ENCODE measurements around the gene MMAB. TPM values are rescaled to one million over a fixed set of nuclear protein-coding genes. Genes with fewer than 3 reads are reported as not detected.

The MMAB gene
- total RNA-seq, 4 donors from 2014 or later: 21.2 to 54.3 (median 25.6) TPM

GRCh38 chr12:109608793-109609192 lies 35.5 kb upstream of the MMAB start:
- intact Hi-C loops (cut with DNase I; ENCODE audit: low total_unique reads) (no loop called here), in situ Hi-C loops (cut with MboI; ENCODE audit: low sequenced_read_pairs in 4 of 4) (no loop called here)

GRCh38 chr12:109608270-109608669 lies 35.0 kb upstream of the MMAB start:
- DNase-seq (no peak), ATAC-seq (no peak)
- H3K4me1 ChIP-seq: peaks cover 0 to 10% of the 10 kb centered on the region in 2 donors
- H3K9me3 ChIP-seq: no peaks in the 10 kb centered on the region
- no peak for TF ChIP-seq POLR2A (IDR thresholded peaks at IDR 0.05)
- no peak for TF ChIP-seq CTCF (IDR thresholded peaks at IDR 0.05 in 4 of 5, conservative IDR thresholded peaks at IDR 0.05 in 1 of 5)
- H3K36me3 ChIP-seq: no peaks in the 10 kb centered on the region
- no peak overlapping the region for H3K4me3 ChIP-seq
- intact Hi-C loops (cut with DNase I; ENCODE audit: low total_unique reads) (no loop called here), in situ Hi-C loops (cut with MboI; ENCODE audit: low sequenced_read_pairs in 4 of 4) (no loop called here)
- no peak overlapping the region for H3K27ac ChIP-seq
- peaks cover 0 to 17% (median 4%) of the 10 kb centered on the region in 3 donors for H3K27me3 ChIP-seq

More at GRCh38 chr12:109608793-109609192, 35.5 kb upstream of the MMAB start:
- Histone ChIP-seq H3K4me1 (peaks cover 0 to 10% of the 10 kb centered on the region in 2 donors), H3K36me3 (no peaks in the 10 kb centered on the region), H3K4me3 (no peak overlapping the region), H3K27ac (no peak overlapping the region), H3K27me3 (peaks cover 0 to 19% (median 4%) of the 10 kb centered on the region in 3 donors), H3K9me3 (no peaks in the 10 kb centered on the region)
- ATAC-seq (no peak), DNase-seq (no peak)
- TF ChIP-seq POLR2A (IDR thresholded peaks at IDR 0.05) (no peak), CTCF (IDR thresholded peaks at IDR 0.05 in 4 of 5, conservative IDR thresholded peaks at IDR 0.05 in 1 of 5) (no peak)

- Histone ChIP-seq H3K9me3 (no peaks in the 10 kb centered on the region), H3K36me3 (no peaks in the 10 kb centered on the region), H3K27ac (no peak overlapping the region), H3K4me1 (peaks cover 0 to 10% of the 10 kb centered on the region in 2 donors), H3K27me3 (peaks cover 0 to 12% (median 0%) of the 10 kb centered on the region in 3 donors), H3K4me3 (no peak overlapping the region)
- DNase-seq (no peak), ATAC-seq (no peak)
- intact Hi-C loops (cut with DNase I; ENCODE audit: low total_unique reads): no loop called here
- in situ Hi-C loops (cut with MboI; ENCODE audit: low sequenced_read_pairs in 4 of 4): no loop called here
- no peak for TF ChIP-seq CTCF (IDR thresholded peaks at IDR 0.05 in 4 of 5, conservative IDR thresholded peaks at IDR 0.05 in 1 of 5)
- no peak for TF ChIP-seq POLR2A (IDR thresholded peaks at IDR 0.05)
Observed at GRCh38 chr12:109607618-109608017, 34.3 kb upstream of the MMAB start.

GRCh38 chr12:109606320-109607028 lies 33.2 kb upstream of the MMAB start:
- H3K4me1 ChIP-seq: peaks cover 0 to 10% of the 10 kb centered on the region in 2 donors
- H3K27me3 ChIP-seq: peaks cover 0 to 6% (median 0%) of the 10 kb centered on the region in 3 donors
- no peak for DNase-seq
- peak overlapping the region in 3 of 4 donors; percentile 19 to 25 (median 20) for H3K4me3 ChIP-seq
- H3K9me3 ChIP-seq: no peaks in the 10 kb centered on the region
- intact Hi-C loops (cut with DNase I; ENCODE audit: low total_unique reads): no loop called here
- ATAC-seq: peak; percentile 51 to 53
- H3K36me3 ChIP-seq: no peaks in the 10 kb centered on the region
- TF ChIP-seq POLR2A (IDR thresholded peaks at IDR 0.05): no peak
- in situ Hi-C loops (cut with MboI; ENCODE audit: low sequenced_read_pairs in 4 of 4): no loop called here
- peak overlapping the region in 3 of 4 donors; percentile 29 to 49 (median 34) for H3K27ac ChIP-seq

- no peak for ATAC-seq
- in situ Hi-C loops (cut with MboI; ENCODE audit: low sequenced_read_pairs in 4 of 4): no loop called here
- no peak overlapping the region for H3K27ac ChIP-seq
- intact Hi-C loops (cut with DNase I; ENCODE audit: low total_unique reads): no loop called here
- TF ChIP-seq POLR2A (IDR thresholded peaks at IDR 0.05): no peak
- no peak for TF ChIP-seq CTCF (IDR thresholded peaks at IDR 0.05 in 4 of 5, conservative IDR thresholded peaks at IDR 0.05 in 1 of 5)
- H3K9me3 ChIP-seq: no peaks in the 10 kb centered on the region
- H3K36me3 ChIP-seq: no peaks in the 10 kb centered on the region
- H3K27me3 ChIP-seq: peaks cover 0 to 4% (median 0%) of the 10 kb centered on the region in 3 donors
- no peak for DNase-seq
- no peak overlapping the region for H3K4me3 ChIP-seq
- peaks cover 0 to 10% of the 10 kb centered on the region in 2 donors for H3K4me1 ChIP-seq
Observed at GRCh38 chr12:109605599-109606228, 32.4 kb upstream of the MMAB start.
